GM13977 (cell line): ENCODE data around the gene DLGAP4.

Experiments used
- DNase-seq: peaks from one replicate; pipeline ENCODE4 v3.0.0; 2012; ENCODE audit warnings: low spot score
- in situ Hi-C: fragments of 300-500 bp; cut with MboI; formaldehyde crosslinking; loops from one replicate; pipeline ENCODE4 v1.12.0; 2022; ENCODE audit warnings: low sequenced_read_pairs, low pct_unique_long_range_greater_than_20kb, mixed read lengths, inconsistent platforms; ENCODE audit not compliant: unreplicated experiment
- TF ChIP-seq, protein P1 (sequence below): IDR thresholded peaks from 2 replicates; pipeline ENCODE4 v1.5.1; 2012; ENCODE audit warnings: mild to moderate bottlenecking, control low read depth; ENCODE audit not compliant: insufficient read depth; ENCODE audit errors: extremely low read depth, missing control alignments

The DLGAP4 gene, protein sequence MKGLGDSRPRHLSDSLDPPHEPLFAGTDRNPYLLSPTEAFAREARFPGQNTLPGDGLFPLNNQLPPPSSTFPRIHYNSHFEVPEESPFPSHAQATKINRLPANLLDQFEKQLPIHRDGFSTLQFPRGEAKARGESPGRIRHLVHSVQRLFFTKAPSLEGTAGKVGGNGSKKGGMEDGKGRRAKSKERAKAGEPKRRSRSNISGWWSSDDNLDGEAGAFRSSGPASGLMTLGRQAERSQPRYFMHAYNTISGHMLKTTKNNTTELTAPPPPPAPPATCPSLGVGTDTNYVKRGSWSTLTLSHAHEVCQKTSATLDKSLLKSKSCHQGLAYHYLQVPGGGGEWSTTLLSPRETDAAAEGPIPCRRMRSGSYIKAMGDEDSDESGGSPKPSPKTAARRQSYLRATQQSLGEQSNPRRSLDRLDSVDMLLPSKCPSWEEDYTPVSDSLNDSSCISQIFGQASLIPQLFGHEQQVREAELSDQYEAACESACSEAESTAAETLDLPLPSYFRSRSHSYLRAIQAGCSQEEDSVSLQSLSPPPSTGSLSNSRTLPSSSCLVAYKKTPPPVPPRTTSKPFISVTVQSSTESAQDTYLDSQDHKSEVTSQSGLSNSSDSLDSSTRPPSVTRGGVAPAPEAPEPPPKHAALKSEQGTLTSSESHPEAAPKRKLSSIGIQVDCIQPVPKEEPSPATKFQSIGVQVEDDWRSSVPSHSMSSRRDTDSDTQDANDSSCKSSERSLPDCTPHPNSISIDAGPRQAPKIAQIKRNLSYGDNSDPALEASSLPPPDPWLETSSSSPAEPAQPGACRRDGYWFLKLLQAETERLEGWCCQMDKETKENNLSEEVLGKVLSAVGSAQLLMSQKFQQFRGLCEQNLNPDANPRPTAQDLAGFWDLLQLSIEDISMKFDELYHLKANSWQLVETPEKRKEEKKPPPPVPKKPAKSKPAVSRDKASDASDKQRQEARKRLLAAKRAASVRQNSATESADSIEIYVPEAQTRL

DNA sequence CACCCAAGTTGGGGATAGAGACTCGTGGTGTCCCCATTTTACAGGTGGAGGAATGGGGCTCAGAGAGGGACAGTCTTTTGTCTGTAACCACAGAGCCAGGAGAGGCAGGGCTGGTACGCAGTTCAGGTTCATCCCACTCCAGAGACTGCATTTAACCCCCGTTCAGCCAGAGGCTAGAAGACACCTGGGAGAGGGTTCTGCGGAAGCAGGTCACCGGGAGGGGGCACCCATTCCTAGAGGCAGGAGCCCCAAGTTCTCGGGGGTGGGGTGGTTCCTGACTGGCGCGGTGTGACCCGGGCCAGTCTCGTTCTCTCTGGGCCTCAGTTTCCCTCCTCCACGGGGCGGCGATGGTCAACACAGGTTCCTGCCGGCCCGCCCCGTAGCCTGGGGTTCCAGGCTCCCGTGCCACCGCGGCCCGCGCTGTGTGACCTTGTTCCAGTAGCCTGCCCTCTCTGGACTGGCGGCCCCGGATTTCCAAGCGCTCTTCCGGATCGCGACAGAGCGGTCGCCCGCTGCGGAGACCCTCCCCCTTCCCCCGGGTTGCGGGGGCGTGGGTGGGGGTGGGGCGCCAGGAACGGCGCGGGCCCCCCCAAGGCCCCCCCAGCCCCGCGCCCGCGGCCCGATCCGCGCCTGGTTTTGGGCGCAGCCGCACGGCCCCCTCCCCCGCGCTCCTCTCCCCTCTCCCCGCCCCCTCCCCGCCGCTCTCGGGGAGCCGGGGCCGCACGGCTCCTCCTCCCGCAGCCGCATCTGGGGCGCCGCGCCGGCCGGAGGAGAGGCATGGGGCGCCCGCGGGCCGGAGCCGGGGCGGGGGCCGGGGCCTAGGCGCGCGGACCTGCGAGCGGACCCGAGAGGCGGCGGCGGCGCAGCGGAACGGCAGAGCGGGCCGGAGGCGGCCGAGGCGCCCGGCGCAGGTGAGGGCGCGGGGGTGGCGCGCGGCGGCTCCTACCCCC is at the start of gene DLGAP4:
Gene DLGAP4 (plus strand): TSS at position 738 of the 950 bp plus-strand sequence. CDS start 125,379 bp downstream, outside the sequence.
- DNase-seq: no peak
- TF ChIP-seq, protein P1, sequence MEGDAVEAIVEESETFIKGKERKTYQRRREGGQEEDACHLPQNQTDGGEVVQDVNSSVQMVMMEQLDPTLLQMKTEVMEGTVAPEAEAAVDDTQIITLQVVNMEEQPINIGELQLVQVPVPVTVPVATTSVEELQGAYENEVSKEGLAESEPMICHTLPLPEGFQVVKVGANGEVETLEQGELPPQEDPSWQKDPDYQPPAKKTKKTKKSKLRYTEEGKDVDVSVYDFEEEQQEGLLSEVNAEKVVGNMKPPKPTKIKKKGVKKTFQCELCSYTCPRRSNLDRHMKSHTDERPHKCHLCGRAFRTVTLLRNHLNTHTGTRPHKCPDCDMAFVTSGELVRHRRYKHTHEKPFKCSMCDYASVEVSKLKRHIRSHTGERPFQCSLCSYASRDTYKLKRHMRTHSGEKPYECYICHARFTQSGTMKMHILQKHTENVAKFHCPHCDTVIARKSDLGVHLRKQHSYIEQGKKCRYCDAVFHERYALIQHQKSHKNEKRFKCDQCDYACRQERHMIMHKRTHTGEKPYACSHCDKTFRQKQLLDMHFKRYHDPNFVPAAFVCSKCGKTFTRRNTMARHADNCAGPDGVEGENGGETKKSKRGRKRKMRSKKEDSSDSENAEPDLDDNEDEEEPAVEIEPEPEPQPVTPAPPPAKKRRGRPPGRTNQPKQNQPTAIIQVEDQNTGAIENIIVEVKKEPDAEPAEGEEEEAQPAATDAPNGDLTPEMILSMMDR: no peak
- in situ Hi-C loops: no loop called here

DNA sequence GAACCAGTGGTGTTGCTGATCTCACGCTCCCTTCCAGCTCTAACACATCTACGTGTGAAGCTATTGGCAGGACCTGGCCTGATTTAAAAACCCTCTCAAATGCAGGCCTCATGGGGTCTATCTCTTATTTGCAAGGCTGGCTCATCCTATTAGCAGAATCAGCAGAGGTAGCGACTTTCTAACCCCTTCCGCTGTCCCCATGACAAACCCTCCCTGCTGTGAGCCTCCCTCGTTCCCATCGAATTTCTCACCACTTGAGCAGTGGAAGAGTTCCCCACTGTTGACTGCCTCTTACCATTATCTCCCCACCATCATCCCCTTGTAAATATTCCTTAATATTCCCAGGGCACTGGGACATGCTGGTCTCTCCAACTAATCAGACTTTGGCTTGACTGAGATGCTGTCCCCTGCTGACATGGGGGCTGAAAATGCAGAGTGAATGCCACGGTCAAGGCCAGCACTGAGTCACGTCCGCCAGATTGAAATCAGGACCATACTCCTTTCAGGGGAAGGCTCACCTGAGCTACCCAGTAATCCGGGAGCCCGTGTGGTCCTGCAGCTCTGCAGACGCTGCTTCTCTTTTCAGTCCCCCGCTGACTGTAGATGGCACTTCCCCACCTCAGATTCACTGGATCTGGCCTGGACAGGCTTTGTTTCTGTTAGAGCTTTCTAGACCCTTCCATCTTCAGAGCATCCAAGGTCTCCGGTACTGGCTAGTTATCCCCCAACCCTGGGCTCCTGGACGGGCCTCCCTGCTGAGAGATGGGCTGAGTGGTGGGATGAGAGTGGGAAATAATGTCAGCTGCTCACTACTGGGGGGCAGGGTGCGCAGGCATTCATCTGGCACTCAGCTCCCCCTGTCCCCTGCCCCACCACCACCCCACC is 46.7 kb upstream of the DLGAP4 start:
- in situ Hi-C loops: no loop called here
- no peak for DNase-seq
- TF ChIP-seq, protein P1: no peak

DNA sequence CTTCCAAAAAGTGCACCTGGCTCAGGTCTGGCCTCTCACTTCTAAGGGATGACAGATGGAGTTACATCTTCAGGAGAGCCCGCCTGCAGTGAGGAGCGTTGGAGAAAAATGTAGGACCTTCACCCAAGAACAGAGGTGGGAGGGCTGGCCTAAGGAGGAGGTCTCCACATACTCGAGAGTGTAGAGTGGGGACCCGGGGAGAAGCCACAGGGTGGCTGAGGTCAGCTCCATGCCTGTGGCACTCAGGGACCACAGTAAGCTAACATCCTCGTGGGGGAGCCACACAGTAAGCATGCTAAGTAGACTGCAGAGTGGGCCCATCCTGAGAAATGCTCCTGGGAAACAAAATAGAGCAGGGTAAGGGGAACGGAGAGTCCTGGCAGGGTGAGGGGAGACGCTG is 45.8 kb upstream of the DLGAP4 start:
- in situ Hi-C loops: no loop called here
- TF ChIP-seq, protein P1: no peak
- DNase-seq: no peak

DNA sequence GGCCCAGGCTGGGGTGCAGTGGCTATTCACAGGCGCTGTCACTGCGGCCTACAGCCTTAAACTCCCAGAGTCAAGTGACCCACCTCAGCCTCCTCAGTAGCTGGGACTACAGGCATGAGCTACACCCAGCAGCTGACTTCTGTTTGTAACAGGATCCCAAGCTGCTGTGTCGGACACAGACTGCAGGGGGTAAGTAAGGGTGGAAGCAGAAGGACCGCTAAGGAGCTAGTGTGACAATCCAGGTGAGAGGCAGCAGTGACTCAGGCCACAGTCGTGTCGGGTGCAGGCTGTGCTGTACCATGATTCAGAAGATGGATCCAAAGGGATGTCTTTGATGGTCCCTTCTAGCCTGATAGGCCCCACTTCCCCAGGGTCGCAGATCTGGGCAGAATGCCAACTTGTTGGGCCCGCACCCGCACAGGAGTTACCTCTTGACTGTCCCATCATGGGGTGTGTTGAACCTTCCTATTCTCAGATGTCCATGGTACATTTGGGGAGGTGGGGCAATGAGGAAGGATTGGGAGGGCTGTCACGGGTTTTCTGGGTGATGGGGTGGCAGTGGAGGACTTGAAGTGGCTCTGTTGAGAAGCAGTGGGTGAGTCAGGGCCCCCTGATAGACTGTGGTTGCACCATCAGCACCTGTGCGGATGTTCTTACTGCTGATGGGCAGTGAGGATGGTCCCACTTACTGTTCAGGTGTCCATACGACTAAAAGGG is 44.6 kb upstream of the DLGAP4 start:
- TF ChIP-seq, protein P1: no peak
- in situ Hi-C loops: no loop called here
- no peak for DNase-seq

DNA sequence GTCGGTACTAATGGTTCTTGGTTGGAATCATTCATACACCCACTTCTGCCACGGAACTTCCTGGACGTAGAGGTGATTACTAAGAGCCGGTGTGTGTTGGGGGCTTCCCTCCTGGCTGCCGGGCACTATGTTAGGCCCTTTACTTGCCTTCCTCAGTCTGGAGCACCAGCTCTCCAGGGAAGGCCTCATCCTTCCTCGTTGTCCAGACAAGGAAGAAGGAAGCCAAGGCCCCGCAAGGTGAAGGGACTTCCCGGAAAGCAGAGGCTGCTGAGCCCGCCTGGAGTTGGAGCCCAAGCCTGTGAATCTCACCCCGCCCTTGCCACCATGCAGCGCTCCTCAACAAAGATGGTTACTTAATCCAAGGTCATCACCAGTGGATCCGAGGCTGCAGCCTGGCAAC is 43.7 kb upstream of the DLGAP4 start:
- in situ Hi-C loops: no loop called here
- TF ChIP-seq, protein P1: no peak
- DNase-seq: no peak
